GM12872 (cell line): ENCODE data around the gene MGMT.

ENCODE experiments used
- TF ChIP-seq, protein P1 (sequence below): IDR thresholded peaks from 3 replicates; pipeline ENCODE4 v1.5.1; 2011; ENCODE audit warnings: low read depth, mild to moderate bottlenecking, low read length, moderate library complexity; ENCODE audit not compliant: insufficient read depth

Gene MGMT

DNA sequence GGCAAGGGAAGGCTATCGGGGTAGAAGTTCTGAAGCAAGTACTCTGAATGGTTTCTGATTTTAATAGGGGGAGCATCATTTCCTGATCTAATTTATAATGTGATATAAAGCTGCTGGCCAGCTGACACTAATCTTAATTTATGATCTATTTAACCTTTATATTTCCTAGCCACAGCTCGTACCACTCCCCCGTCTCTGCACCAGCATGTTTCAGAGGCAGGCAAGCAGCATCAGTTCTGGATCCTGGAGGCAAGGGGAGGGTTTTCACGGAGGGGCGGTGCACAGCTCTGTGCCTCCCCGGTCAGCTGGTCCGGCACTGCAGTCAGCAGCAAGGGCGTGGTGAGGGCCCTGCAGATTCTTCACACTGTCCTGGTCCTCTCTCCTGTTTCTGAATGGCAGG lies 30.0 kb downstream of the MGMT start:
- TF ChIP-seq, protein P1, sequence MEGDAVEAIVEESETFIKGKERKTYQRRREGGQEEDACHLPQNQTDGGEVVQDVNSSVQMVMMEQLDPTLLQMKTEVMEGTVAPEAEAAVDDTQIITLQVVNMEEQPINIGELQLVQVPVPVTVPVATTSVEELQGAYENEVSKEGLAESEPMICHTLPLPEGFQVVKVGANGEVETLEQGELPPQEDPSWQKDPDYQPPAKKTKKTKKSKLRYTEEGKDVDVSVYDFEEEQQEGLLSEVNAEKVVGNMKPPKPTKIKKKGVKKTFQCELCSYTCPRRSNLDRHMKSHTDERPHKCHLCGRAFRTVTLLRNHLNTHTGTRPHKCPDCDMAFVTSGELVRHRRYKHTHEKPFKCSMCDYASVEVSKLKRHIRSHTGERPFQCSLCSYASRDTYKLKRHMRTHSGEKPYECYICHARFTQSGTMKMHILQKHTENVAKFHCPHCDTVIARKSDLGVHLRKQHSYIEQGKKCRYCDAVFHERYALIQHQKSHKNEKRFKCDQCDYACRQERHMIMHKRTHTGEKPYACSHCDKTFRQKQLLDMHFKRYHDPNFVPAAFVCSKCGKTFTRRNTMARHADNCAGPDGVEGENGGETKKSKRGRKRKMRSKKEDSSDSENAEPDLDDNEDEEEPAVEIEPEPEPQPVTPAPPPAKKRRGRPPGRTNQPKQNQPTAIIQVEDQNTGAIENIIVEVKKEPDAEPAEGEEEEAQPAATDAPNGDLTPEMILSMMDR: no peak

DNA sequence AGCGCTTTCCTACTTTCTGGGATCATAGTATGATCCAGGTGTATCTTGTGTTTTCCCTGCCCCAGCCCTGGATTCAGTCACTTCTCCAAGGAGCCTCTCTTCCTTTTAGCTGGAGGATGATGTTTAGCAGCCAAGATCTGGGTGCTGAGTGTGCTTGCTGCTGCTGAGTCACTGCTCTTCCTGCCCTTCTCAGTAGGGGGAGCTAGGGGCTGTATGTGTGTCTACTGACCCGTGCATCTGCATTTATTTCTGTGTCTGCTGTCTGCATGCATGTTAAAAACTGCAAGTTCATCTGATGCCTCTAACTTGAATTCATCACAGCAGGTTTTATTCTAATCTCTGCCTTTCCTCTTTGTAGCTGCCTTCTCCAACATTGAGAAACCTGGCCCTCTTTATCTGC lies 31.6 kb downstream of the MGMT start:
- TF ChIP-seq, protein P1: no peak

DNA sequence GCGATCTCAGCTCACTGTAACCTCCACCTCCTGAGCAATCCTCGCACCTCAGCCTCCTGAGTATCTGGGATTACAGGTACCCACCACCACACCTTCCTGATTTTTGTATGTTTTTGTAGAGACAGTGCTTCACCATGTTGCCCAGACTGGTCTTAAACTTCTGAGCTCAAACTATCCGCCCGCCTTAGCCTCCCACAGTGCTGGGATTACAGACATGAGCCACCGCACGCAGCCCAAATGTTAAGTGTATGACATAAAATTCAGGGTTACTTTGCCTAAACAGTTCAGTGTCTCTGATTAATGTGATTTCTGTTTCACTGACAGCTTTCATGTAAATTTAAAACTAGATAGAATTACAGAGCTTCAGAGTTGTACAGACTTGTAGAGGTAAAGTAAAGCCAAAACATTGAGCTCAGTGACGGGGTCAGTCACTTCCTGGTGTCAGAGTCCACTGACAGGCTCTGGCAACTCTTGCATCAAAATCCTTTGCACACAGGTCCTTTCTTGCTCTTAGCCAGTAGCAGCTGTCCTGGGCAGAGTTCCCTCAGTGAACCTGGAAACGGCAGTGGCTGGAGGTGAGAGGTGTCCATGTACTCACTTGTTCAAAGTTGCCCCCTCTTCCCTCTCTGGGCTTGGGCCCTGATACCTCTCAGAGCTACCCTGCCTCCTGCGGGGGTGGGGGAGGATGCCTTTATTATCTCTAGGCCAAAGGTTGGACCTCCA lies 33.7 kb downstream of the MGMT start:
- TF ChIP-seq, protein P1: no peak

DNA sequence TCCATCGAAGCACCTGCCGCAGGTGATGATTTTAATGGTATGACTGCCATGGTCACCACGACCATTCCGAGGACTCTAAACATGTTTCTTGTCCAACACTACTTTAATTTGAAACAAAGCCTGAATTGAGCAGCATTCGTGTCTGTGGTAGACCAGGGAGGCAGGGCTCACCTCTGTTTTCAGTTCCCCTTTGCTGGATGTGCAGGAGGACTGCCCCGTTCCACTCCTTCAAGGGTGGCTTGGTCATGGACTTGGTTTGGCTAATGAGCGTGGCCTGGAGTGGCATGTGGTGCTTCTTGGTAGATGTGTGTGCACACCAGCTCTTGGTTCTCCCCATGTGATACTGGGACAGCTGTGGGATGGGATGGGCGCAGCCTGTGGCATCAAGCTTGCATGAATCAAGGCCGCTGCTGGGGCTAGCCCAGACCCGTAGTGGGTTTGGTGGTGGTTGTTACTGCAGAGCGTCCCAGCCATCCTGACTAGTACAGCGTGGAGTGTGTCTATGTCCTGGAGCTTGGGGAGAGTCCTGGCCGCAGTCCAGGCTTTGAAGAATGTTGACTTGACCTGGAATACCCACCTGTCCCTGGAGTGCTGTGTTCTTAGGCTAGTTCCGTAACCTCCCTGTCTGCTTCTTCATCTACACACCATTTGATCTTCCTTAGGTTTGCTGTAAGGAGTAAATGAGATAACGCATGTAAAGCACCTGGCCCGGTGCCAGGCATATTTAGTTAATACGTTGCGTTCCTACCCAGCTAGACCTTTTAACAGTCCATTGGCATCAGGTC lies 34.8 kb downstream of the MGMT start:
- TF ChIP-seq, protein P1: no peak

DNA sequence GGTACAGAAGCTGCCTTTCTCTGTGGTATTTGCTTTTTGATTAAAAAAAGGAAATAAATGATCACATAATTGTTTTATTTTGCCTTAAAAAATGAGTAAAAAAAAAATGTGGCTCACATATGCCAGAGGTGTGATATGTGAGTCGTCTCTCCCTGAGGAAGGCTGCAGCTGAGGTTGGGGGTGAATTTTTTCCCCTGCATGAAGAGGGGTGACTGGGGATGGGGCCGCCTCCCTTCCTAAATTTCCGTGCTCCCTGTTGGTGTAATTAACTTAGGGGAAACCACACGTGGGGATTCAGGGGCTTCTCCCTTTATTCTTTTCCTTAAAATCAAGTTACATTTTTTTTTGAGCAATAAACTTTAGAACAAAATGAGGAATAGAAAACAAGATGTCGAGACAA lies 35.4 kb downstream of the MGMT start:
- TF ChIP-seq, protein P1: no peak

DNA sequence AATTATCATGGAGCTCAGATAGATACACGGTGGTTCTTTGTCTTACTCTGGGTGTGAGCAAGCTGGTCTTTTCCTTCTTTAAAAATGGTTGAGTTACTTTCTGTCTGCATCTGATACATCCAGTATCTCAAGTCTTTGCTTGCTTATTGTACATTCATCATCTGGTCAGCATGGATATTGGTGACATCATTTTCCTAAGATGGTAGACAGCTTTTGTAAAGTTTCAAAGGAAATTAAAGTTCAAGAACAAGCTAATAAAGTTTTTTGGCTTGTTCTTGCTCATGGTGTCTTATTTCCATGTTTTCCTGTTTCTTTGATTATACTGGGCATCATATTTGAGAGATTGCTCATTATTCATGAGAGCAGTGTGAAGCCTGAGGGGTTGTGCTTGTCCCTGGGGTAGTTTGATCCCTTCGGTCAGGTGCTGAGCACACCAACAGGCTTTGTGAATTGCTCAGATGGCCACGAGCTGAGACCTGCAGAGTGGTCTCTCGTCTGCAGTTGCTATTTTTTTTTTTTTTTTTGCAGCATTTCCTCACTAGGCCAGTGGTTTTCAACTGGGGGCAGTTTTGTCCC lies 38.5 kb downstream of the MGMT start:
- TF ChIP-seq, protein P1: no peak

DNA sequence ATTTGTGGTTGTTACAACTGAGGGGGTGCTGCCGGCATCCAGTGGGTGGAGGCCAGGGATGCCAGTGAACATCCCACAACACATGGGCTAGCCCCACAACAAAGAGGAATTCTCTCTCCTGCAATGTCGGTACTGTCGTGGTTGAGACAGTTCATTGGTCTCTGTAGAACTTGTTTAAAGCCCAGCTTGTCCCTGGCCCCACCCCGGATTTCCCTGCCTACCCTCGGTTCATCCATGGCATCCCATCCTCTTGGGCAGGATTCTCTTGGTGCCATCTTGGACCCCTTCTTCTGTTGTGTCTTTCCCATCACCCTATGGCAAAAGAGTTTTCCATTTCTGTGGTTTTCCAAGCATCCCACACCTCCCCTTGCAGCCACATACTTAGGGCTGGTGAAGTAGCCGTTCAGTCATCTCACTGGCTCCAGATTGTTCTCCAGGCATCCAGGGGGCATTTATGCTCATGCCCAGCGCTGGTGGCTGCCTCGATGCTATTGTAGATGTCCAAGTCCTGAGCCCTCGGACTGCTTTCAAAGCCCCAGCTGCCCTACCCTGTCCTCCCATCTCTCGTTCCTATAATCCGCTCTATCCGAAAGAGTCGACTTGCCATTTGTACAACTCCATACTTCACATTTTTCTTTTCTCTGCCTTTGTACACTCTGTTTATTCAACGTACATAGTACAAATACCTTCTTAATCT lies 39.2 kb downstream of the MGMT start:
- TF ChIP-seq, protein P1: no peak
